Suprapubic skin (tissue), 4 donors: ENCODE measurements around the gene KIF3B.

Experiments
- EP300 ChIP-seq: sonication (generic); formaldehyde crosslinking; IDR thresholded peaks from one replicate; pipeline ENCODE4 v1.6.1; 2017; ENCODE audit warnings: antibody characterized with exemption
- POLR2A ChIP-seq, 2 donors: fragments of 450-650 bp; IDR thresholded peaks; one replicate each; pipeline ENCODE4 v1.6.1; 2017; ENCODE audit warnings: antibody characterized with exemption in 2 of 2, mild to moderate bottlenecking in 2 of 2, moderate library complexity in 2 of 2
- POLR2AphosphoS5 ChIP-seq, 3 donors: sonication (generic); formaldehyde crosslinking; IDR thresholded peaks; one replicate each; pipeline ENCODE4 v1.6.1; 2017; ENCODE audit warnings: antibody characterized with exemption in 3 of 3
- TF ChIP-seq, protein P1 (sequence below), 2 donors: fragments of 200-600 bp in 1 of 2; fragments of 450-650 bp in 1 of 2; sonication (generic) in 1 of 2; IDR thresholded peaks; one replicate each; pipeline ENCODE4 v1.5.1; 2016 to 2019; ENCODE audit warnings: antibody characterized with exemption in 2 of 2, mild to moderate bottlenecking in 1 of 2, moderate library complexity in 1 of 2

DNA sequence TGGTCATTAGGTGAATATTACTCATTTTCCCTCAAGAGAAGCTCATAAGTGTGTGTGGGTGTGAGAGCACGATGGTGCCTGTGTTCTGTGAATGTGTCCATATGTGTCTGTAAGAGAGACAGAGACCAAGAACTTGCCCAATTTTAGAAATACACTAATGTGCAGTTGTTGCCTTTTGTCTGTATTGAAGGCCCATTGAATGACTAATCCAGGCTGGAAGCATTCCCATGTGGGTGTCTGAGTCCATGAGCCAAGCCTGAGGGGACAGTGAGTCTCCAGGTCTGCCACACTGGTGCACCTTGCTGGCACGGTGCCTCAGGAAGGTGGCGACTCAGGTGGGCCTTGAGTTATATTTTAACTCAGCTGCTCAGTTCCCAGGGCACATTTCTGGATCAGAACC, 55.2 kb downstream of the KIF3B start:
- TF ChIP-seq, protein P1, sequence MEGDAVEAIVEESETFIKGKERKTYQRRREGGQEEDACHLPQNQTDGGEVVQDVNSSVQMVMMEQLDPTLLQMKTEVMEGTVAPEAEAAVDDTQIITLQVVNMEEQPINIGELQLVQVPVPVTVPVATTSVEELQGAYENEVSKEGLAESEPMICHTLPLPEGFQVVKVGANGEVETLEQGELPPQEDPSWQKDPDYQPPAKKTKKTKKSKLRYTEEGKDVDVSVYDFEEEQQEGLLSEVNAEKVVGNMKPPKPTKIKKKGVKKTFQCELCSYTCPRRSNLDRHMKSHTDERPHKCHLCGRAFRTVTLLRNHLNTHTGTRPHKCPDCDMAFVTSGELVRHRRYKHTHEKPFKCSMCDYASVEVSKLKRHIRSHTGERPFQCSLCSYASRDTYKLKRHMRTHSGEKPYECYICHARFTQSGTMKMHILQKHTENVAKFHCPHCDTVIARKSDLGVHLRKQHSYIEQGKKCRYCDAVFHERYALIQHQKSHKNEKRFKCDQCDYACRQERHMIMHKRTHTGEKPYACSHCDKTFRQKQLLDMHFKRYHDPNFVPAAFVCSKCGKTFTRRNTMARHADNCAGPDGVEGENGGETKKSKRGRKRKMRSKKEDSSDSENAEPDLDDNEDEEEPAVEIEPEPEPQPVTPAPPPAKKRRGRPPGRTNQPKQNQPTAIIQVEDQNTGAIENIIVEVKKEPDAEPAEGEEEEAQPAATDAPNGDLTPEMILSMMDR (IDR thresholded peaks at IDR 0.05) = no peak
- TF ChIP-seq EP300 (no peak), POLR2A (IDR thresholded peaks at IDR 0.05) (no peak), POLR2AphosphoS5 (IDR thresholded peaks at IDR 0.05) (no peak)
